HuH-7.5 (cell line): Measurements from ENCODE around the gene HCLS1.
"Not testable (repeated sequence)": the region's sequence is repeated elsewhere in the genome, so short reads cannot be mapped to it uniquely, and the experiment has no call there.

ENCODE experiments used
- DNase-seq: peaks from one replicate; pipeline ENCODE4 v3.0.0; 2011; ENCODE audit warnings: low spot score

HCLS1 gene

DNA sequence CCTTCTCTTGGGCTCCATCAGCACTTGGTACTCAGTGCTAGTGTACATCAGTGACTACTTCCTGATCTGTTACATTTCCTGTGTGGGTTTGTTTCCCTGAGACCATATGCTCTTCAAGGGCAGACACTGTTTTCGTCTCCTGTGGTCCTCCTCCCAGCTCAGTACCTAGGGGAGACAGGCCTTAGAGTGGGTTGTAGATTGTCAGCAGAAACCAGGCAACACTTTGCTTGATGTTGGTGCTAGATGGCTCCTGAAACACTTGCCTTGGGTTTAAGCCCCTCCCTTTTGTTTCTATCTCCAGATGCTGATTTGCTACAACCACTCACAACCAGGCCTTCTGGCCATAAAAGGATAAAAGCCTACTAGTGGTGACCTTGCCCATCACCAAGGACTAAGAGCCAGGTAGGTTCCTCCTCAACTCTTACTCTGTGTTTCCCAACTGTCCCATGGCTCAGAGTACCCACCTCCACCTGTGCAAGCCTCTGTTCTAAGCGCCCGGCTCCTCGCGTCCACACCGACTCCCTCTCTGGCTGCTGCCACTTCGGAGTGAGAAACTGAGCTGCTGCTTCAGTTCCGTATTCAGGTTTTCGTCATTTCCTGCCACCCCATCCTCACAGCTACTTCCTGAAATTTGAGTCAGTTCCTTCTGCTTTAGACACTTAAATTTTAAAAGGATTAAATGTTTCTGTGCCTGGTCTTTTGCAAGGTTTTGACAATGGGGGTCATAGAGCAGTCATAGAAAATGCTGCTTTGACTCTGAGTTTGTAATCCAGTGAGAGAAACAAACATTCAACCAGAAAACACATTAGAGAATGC lies at the start of gene HCLS1:
Gene HCLS1, minus strand, starts transcription at position 548 of the 816 bp plus-strand sequence. CDS start 2,556 bp downstream, outside the sequence.
- DNase-seq = no peak

- no peak for DNase-seq
These were observed 49.6 kb upstream of the HCLS1 start for GRCh38 chr3:121710347-121710746.

GRCh38 chr3:121707531-121708273 lies 47.0 kb upstream of the HCLS1 start:
- no peak for DNase-seq

GRCh38 chr3:121705541-121705940 lies 44.8 kb upstream of the HCLS1 start:
- no peak for DNase-seq

- DNase-seq = no peak
These were observed 43.3 kb upstream of the HCLS1 start for GRCh38 chr3:121703973-121704372.

GRCh38 chr3:121698901-121699300 lies 38.2 kb upstream of the HCLS1 start:
- DNase-seq = no peak

DNA sequence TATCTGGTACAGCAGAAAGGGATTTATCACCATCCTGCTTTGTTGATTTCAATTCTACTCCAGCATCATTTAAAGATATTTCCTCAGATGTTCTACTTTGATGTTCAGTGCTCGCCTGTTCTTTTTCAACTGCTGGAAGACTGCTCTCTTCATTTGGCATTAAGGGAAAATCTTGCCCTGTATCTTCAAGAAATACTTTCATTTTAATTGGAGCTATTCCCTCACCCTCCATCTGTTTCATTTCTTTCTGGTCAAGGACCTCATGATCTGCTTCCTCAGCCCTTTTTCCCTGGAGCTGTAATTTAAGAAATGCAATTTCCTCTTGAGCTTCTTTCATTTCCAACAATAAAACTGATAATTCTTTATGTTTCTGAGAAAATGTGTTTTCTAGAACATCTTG lies 37.8 kb upstream of the HCLS1 start:
- DNase-seq = no peak

DNA sequence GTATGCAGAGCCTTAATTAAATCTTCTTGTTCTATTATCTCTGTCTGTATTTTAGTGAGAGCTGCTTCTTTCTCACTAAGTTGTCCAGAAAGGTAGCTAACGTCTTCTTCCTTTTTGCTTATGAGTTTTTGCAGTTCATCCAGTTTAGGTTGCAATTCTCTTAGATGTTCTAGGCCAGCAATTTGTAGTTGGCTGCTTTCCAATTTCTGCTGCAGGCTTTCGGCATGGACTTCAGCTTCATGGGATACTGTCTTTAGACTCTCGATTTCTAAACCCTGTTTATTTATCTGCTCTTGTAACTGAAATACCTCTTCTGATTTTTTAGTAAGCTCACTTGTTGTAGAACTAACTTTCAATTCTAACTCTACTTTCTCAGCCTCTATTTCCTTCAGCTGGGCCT lies 35.5 kb upstream of the HCLS1 start:
- DNase-seq = no peak

DNA sequence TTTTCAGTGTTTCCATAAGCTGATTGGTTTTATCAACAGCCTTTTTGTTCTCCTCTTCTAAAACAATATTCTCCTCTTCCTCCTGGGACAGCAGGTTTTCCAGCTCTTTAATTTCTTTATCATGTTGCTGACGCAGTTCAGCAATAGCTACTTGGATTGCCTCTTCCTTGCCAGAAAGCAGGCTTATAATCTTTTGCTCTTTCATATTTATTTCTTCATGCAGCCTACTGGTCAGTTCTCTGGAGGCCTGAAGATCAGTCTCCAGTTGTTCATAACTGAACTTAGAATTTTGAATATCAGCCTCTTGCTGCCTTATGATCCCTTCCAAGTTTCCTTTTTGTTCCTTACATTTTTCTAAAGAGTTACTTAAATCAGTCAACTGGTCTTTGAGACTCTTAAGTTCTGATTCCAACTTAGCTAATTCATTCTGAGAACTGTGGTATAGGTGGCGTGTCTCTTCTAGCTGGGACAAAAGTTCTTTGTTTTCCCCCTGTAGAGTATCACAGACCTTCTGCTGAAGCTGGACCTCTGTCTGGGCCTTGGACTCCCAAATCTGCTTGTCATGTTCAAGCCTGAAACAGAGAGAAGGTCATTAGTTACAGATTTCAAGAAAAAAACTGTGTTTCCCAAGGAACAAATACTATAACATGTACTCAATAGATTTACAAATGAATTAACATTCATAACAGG lies 31.5 kb upstream of the HCLS1 start:
- DNase-seq = no peak

DNA sequence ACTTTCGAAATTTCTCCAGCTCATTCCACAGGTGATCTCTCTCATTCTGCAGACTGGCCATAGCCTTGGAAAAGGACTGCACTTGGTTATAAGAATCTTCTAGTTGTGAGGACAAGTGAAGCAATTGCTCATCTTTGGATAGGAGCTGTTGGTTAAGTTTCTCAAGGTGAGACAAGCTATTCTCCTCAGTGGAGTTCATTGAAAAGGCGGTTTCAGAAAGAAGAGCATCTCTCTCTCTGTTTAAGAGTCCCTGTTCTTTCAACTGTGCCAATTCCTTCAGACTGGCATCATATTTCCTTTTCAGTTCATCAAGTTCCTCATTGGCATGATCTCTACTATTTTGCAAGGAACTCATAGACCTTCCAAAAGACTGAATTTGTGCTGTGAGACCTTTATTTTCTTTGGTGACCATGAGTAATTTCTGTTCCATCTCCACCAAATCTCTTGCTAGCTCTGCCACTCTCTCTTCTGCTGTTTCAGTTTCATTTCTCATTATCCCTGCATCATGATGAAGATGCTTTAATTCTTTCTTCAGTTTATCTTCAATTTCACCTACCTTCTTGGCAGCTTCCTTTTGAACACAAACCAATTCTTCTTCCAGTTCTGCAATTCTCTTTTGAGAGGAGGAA lies 30.2 kb upstream of the HCLS1 start:
- DNase-seq = no peak

DNA sequence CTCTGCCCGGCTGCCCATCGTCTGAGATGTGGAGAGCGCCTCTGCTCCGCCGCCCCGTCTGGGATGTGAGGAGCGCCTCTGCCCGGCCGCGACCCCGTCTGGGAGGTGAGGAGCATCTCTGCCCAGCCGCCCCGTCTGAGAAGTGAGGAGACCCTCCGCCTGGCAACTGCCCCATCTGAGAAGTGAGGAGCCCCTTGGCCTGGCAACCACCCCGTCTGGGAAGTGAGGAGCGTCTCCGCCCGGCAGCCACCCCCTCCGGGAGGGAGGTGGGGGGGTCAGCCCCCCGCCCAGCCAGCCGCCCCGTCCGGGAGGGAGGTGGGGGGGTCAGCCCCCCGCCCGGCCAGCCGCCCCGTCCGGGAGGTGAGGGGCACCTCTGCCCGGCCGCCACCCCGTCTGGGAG lies 28.0 kb upstream of the HCLS1 start:
- DNase-seq = not testable (repeated sequence)

DNA sequence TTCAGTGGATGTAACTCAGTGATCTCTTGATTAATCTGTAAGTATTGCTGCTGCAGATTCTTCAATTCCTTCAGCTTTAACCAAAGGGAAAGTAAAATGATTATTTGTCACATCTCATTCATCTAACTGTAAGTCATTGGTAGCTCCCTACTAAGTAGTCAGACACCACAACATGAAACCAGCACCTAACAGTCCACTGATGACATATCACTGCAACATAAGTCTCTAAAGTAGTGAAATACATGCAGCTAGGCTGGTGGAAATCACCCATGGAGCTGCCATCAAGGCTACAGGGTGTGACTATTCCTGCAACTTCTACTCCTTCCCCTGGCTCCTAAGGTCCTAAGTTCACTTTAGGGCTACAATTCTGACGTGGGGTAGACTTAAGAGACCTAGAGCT lies 21.1 kb upstream of the HCLS1 start:
- no peak for DNase-seq

- no peak for DNase-seq
These were observed 16.4 kb upstream of the HCLS1 start for GRCh38 chr3:121677141-121677540.

DNA sequence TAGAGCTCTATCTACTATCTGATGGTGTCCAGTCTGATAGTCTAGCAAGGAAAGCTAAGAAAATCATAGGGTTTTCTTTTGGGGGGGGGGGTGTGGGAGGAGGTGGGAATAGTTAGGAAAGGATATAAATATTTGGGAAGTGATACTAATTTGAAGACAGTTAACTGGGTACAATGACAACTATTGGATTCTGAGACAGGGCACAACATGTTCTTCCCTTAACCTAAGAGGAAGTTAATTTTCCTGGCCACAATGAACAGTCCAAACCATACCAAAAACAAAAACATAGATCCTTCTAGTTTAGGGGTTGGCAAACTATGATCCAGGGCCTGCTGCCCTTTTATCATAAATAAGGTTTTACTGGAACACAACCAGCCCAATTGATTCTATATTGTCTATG lies 10.0 kb upstream of the HCLS1 start:
- DNase-seq = no peak

- DNase-seq = no peak
These were observed 6.6 kb upstream of the HCLS1 start for GRCh38 chr3:121667333-121667732.

DNA sequence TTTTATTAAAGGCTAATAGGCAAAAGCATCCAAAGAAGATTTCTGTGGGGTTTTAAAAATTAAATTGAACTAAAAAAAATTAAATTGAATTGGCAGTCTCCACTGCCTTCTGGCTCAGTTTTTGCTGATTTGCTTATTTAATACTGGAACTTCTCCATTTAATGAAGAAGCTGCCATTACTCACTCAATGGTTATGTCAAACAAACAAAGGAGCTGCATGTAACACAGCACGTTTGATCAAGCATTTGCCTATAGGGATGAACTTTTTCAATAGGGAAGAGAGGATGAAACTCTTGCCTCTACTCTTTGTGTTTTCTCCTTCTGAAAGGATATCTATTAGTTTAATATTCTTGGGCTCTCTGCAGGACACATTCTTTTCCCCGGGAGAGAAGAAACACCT lies 4.8 kb upstream of the HCLS1 start:
- DNase-seq = no peak

DNA sequence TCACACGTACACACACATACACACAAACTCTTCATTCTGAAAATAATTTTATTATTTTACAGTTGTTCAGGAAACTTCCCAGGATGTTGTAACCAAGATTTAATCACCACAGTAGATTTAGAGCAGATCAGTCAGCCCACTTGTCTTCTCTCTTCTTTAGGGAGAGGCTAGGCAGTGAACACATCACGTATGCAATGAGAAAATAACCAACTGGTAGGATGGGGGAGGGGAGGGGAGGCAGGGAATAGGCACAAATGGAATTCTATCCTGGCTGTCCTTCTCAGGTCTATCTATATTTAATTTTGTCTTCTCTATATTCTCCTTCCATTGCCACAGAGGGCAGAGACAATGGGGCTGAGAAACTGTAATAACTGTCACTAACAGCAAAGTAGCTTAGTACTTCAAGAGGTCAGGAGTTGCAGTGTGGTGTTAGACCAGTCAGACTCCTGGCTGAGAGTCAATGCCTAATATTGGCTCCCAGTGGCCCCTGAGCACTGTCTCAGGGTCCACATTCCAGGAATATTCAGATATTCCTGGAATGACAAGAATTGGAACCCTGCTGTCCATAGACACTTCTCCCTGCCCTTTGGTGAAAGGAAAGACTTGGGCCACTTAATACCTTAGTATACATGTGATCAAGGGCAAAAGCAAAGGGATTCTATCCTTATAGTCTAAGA lies 2.6 kb upstream of the HCLS1 start:
- no peak for DNase-seq

DNA sequence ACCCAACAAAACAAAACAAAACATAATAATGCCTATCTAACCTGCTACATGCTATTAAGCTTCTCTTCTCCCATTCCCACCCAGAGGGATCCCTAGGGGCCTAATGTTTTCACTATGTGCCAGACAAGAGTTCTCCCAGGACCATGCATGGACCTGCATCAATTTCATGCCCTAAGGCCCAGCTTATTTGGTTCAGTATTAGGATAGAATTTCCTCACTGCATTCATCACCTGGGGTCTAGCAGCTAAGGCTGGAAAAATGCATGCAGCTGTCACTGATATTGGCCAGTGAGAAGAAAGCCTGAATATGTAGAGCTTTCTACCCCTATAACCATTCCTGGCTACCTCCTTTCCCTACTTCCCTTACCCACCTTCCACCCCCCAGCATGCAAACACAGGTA lies 2.0 kb upstream of the HCLS1 start:
- no peak for DNase-seq

DNA sequence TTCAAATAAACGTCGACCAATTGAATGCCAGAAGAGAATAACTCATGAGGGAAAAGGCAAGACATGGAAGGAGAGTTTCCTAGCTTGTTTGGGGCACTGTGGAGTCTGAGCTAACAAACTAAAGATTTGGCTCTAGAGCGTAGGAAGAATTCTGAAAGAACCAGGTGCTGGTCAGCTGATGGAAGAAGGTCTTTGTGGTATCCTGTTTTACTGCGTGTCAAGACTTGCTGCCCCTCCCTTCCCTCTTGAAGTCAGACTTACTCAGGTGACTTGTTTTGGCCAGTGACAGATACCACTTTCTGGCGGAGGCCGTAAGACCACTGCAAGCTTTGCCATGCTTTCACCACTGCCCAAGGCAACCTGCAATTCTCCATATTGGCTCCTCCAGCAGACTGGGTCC lies 673 bp upstream of the HCLS1 start:
- DNase-seq = no peak

DNA sequence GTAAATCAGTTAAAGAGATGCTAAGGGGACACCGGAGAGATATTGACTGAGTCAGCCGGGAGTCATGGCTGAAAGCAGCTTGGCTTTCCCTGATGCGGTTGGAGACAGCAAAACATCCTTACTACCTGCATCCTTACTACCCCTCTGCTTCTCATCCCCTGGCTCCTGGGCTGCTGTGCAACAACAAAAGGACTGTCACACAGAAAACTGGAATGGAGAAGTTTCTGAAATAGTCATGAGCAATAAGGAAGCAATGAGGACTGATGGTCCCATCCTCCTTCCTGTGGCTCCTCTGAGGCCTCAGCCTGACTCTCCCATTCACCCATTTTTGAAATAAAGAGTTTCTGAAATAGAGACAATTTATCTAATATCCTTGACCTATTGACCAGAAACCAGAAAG lies 1.1 kb downstream of the HCLS1 start:
- DNase-seq = no peak

GRCh38 chr3:121658716-121659435 lies 1.8 kb downstream of the HCLS1 start:
- no peak for DNase-seq
